MM.1S (cell line): ENCODE data around the gene KANSL2.
A peak's percentile ranks its signal among the peaks of the same experiment; 100 is the strongest.
"Not testable (repeated sequence)": the region's sequence is repeated elsewhere in the genome, so short reads cannot be mapped to it uniquely, and the experiment has no call there.

Experiments used
- DNase-seq: peaks from one replicate; pipeline ENCODE4 v3.0.0-alpha.2; 2015
- H2AFZ ChIP-seq: fragments of 300-600 bp; sonication (generic); 2 replicates; pipeline ENCODE4 v1.6.0; 2016; ENCODE audit warnings: antibody characterized with exemption, low read length
- H3F3A ChIP-seq: fragments of 300-600 bp; sonication (generic); 2 replicates; pipeline ENCODE4 v1.6.1; 2016; ENCODE audit warnings: mild to moderate bottlenecking, antibody characterized with exemption, low read length, moderate library complexity, mixed read lengths; ENCODE audit not compliant: insufficient read depth
- H3K27ac ChIP-seq: fragments of 300-600 bp; sonication (generic); 2 replicates; pipeline ENCODE4 v1.5.1; 2016; ENCODE audit warnings: mild to moderate bottlenecking, low read length
- H3K27me3 ChIP-seq: fragments of 300-600 bp; sonication (generic); replicated peaks from 2 replicates; pipeline ENCODE4 v1.6.0; 2016; ENCODE audit warnings: low read length; ENCODE audit not compliant: insufficient read depth
- H3K36me3 ChIP-seq: fragments of 300-600 bp; sonication (generic); replicated peaks from 2 replicates; pipeline ENCODE4 v1.6.1; 2016; ENCODE audit warnings: mild to moderate bottlenecking, low read length, mixed read lengths; ENCODE audit not compliant: insufficient read depth
- H3K4me1 ChIP-seq: fragments of 300-600 bp; sonication (generic); 2 replicates; pipeline ENCODE4 v1.6.1; 2016; ENCODE audit warnings: low read length, mixed read lengths
- H3K4me2 ChIP-seq: fragments of 300-600 bp; sonication (generic); 2 replicates; pipeline ENCODE4 v1.6.0; 2016; ENCODE audit warnings: low read depth, low read length
- H3K4me3 ChIP-seq: fragments of 300-600 bp; sonication (generic); 2 replicates; pipeline ENCODE4 v1.5.1; 2016; ENCODE audit warnings: low read length, mixed read lengths
- H3K79me2 ChIP-seq: fragments of 300-600 bp; sonication (generic); 2 replicates; pipeline ENCODE4 v1.6.1; 2016; ENCODE audit warnings: mixed run types, low read length, mixed read lengths
- H3K9ac ChIP-seq: fragments of 300-600 bp; sonication (generic); 2 replicates; pipeline ENCODE4 v1.6.1; 2016; ENCODE audit warnings: low read length, mixed read lengths
- H3K9me2 ChIP-seq: fragments of 300-600 bp; sonication (generic); replicated peaks from 2 replicates; pipeline ENCODE4 v1.6.1; 2016; ENCODE audit warnings: mild to moderate bottlenecking, low read length, mixed read lengths; ENCODE audit not compliant: insufficient read depth
- H3K9me3 ChIP-seq: fragments of 300-600 bp; sonication (generic); replicated peaks from 2 replicates; pipeline ENCODE4 v1.6.1; 2016; ENCODE audit warnings: mild to moderate bottlenecking, low read length, mixed read lengths; ENCODE audit not compliant: insufficient read depth
- H4K20me1 ChIP-seq: fragments of 300-600 bp; sonication (generic); 2 replicates; pipeline ENCODE4 v1.6.1; 2016; ENCODE audit warnings: mild to moderate bottlenecking, low read length, moderate library complexity, mixed read lengths; ENCODE audit not compliant: insufficient read depth
- EZH2 ChIP-seq: fragments of 300-600 bp; sonication (generic); optimal IDR thresholded peaks from 2 replicates; pipeline ENCODE3; 2017; ENCODE audit warnings: low read depth, mild to moderate bottlenecking, antibody characterized with exemption, low read length, mixed read lengths
- EZH2phosphoT487 ChIP-seq: fragments of 300-600 bp; sonication (generic); IDR thresholded peaks from 2 replicates; pipeline ENCODE4 v1.6.1; 2018; ENCODE audit warnings: antibody characterized with exemption, low read length
- TF ChIP-seq, protein P1 (sequence below): fragments of 300-600 bp; sonication (generic); IDR thresholded peaks from 2 replicates; pipeline ENCODE4 v1.5.1; 2016; ENCODE audit warnings: antibody characterized with exemption, low read length, mixed read lengths

KANSL2 gene

DNA sequence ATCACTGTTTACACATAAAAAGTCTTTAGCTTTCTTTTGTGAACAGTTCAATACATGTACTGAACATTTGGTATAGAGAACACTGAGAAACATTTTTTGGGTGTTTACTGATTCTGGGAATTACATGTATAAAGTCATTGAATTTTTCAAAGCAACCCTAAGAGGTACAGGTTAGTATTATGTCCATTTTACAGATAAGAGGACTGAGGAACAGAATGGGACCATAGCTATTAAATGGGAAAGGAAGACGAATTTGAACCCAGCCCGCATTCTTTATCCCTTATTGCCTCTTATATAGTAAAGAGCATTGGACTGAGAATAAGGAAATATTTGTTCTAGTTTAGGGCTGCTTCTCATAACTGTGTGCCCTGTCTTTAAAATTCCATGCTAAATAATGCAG lies 889 bp upstream of the KANSL2 start:
- Histone ChIP-seq H3K9me2 (no peaks in the 10 kb centered on the region), H3K4me2 (peak overlapping the region; percentile 47; the same call in 1 of the 2 replicates), H3K27me3 (no peaks in the 10 kb centered on the region), H3K4me1 (peaks cover 21% of the 10 kb centered on the region), H2AFZ (0 out of 2 replicates have a peak overlapping the region, but pooled peaks have one; percentile 38), H3K9me3 (no peaks in the 10 kb centered on the region), H3F3A (no peaks in the 10 kb centered on the region), H3K9ac (no peak overlapping the region; the same call in 1 of the 2 replicates), H3K79me2 (peaks cover 41% of the 10 kb centered on the region), H3K27ac (no peak overlapping the region), H3K4me3 (peak overlapping the region; percentile 69), H3K36me3 (peaks cover 14% of the 10 kb centered on the region; the same call in 1 of the 2 replicates), H4K20me1 (0 out of 2 replicates have a peak, but pooled peaks cover 4% of the 10 kb centered on the region)
- no peak for DNase-seq
- no peak for TF ChIP-seq EZH2
- no peak for TF ChIP-seq EZH2phosphoT487
- TF ChIP-seq, protein P1, sequence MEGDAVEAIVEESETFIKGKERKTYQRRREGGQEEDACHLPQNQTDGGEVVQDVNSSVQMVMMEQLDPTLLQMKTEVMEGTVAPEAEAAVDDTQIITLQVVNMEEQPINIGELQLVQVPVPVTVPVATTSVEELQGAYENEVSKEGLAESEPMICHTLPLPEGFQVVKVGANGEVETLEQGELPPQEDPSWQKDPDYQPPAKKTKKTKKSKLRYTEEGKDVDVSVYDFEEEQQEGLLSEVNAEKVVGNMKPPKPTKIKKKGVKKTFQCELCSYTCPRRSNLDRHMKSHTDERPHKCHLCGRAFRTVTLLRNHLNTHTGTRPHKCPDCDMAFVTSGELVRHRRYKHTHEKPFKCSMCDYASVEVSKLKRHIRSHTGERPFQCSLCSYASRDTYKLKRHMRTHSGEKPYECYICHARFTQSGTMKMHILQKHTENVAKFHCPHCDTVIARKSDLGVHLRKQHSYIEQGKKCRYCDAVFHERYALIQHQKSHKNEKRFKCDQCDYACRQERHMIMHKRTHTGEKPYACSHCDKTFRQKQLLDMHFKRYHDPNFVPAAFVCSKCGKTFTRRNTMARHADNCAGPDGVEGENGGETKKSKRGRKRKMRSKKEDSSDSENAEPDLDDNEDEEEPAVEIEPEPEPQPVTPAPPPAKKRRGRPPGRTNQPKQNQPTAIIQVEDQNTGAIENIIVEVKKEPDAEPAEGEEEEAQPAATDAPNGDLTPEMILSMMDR = no peak

DNA sequence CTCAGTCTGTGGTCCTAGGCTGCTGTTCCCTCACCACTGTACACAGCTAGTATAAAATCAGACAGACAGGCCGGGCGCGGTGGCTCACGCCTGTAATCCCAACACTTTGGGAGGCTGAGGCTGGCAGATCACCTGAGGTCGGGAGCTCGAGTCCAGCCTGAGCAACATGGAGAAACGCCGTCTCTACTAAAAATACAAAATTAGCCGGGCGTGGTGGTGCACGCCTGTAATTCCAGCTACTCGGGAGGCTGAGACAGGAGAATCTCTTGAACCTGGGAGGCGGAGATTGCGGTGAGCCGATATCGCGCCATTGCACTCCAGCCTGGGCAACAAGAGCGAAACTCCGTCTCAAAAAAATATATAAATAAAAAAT lies 481 bp upstream of the KANSL2 start:
- H4K20me1 ChIP-seq, H3K9me2 ChIP-seq, H3F3A ChIP-seq, H3K27ac ChIP-seq, DNase-seq, H3K9me3 ChIP-seq, H3K27me3 ChIP-seq: not testable (repeated sequence)
- Histone ChIP-seq H3K36me3 (peaks cover 14% of the 10 kb centered on the region; the same call in 1 of the 2 replicates), H3K4me1 (peaks cover 21% of the 10 kb centered on the region), H3K4me3 (peak overlapping the region; percentile 69), H3K79me2 (peaks cover 45% of the 10 kb centered on the region), H3K9ac (peak overlapping the region; percentile 50; the same call in 1 of the 2 replicates), H3K4me2 (peak overlapping the region; percentile 47; the same call in 1 of the 2 replicates), H2AFZ (peak overlapping the region; percentile 68; the same call in 1 of the 2 replicates)

DNA sequence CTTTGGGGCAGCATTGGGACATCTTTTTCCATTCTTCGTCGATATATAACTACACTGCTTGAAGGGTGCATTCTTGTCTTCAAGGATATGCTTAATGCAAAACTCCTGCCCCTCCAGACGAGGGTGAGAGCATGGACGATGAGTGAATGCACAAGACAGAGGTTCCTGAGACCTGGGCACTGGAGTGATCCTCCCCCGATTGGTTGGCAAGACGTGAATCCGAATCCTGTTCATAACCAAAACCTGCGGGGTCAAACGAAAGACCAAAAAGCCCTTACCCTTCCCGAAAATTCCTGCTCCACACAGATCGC lies 684 bp downstream of the KANSL2 start:
- peak overlapping the region; percentile 70; the same call in 1 of the 2 replicates for H3K27ac ChIP-seq
- H3K9ac ChIP-seq = peak overlapping the region; percentile 92
- no peaks in the 10 kb centered on the region for H3F3A ChIP-seq
- no peaks in the 10 kb centered on the region for H3K27me3 ChIP-seq
- peaks cover 18% of the 10 kb centered on the region; the same call in 1 of the 2 replicates for H3K36me3 ChIP-seq
- H3K9me2 ChIP-seq = no peaks in the 10 kb centered on the region
- peaks cover 4% of the 10 kb centered on the region; the same call in 1 of the 2 replicates for H4K20me1 ChIP-seq
- TF ChIP-seq, protein P1 = no peak
- TF ChIP-seq EZH2 (no peak), EZH2phosphoT487 (no peak)
- H3K9me3 ChIP-seq = no peaks in the 10 kb centered on the region
- peak; percentile 27 for DNase-seq
- H3K4me1 ChIP-seq = peaks cover 21% of the 10 kb centered on the region
- H2AFZ ChIP-seq = peak overlapping the region; percentile 78; the same call in 1 of the 2 replicates
- peak overlapping the region; percentile 74 for H3K4me2 ChIP-seq
- H3K79me2 ChIP-seq = peaks cover 56% of the 10 kb centered on the region
- H3K4me3 ChIP-seq = peak overlapping the region; percentile 87

DNA sequence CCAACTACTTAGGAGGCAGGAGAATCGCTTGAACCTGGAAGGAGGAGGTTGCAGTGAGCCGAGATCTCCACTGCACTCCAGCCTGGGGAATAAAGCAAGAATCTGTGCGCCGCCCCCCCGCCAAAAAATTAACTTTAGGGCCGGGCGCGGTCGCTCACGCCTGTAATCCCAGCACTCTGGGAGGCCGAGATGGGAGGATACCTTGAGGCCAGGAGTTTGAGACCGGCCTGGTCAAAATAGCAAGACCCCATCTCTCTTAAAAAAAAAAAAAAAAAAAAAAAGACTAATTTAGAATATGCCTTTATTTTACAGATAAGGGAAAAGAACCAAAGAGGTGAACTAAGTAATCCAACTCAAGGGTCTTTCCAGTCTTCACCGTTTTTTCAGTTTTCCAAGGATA lies 1.2 kb downstream of the KANSL2 start:
- peaks cover 18% of the 10 kb centered on the region; the same call in 1 of the 2 replicates for H3K36me3 ChIP-seq
- H3K4me2 ChIP-seq = peak overlapping the region; percentile 74
- peaks cover 61% of the 10 kb centered on the region for H3K79me2 ChIP-seq
- no peaks in the 10 kb centered on the region for H3K27me3 ChIP-seq
- H3K27ac ChIP-seq = no peak overlapping the region
- H3K4me3 ChIP-seq = peak overlapping the region; percentile 87
- no peak for TF ChIP-seq EZH2phosphoT487
- peaks cover 4% of the 10 kb centered on the region; the same call in 1 of the 2 replicates for H4K20me1 ChIP-seq
- H3F3A ChIP-seq = no peaks in the 10 kb centered on the region
- no peaks in the 10 kb centered on the region for H3K9me2 ChIP-seq
- no peak overlapping the region for H2AFZ ChIP-seq
- peak overlapping the region; percentile 92; the same call in 1 of the 2 replicates for H3K9ac ChIP-seq
- no peaks in the 10 kb centered on the region for H3K9me3 ChIP-seq
- peaks cover 21% of the 10 kb centered on the region for H3K4me1 ChIP-seq
- no peak for DNase-seq
